HEK293 (cell line): ENCODE data around the gene HLA-DPA1.

Source experiments
- AEBP2 ChIP-seq: fragments of 450-650 bp; formaldehyde crosslinking; IDR thresholded peaks from 2 replicates; pipeline ENCODE4 v1.5.1; 2016; ENCODE audit warnings: missing biosample characterization, missing genetic modification characterization, borderline replicate concordance
- GLI4 ChIP-seq: fragments of 450-650 bp; formaldehyde crosslinking; IDR thresholded peaks from 2 replicates; pipeline ENCODE4 v1.5.1; 2016; ENCODE audit warnings: missing biosample characterization, missing genetic modification characterization
- GLIS2 ChIP-seq: fragments of 450-650 bp; formaldehyde crosslinking; IDR thresholded peaks from 2 replicates; pipeline ENCODE4 v1.5.1; 2016; ENCODE audit warnings: missing biosample characterization, missing genetic modification characterization
- KLF9 ChIP-seq: fragments of 450-650 bp; formaldehyde crosslinking; IDR thresholded peaks from 2 replicates; pipeline ENCODE4 v1.5.1; 2016; ENCODE audit warnings: missing biosample characterization, missing genetic modification characterization, low read depth
- SP2 ChIP-seq: fragments of 450-650 bp; formaldehyde crosslinking; IDR thresholded peaks from 2 replicates; pipeline ENCODE4 v1.5.1; 2016; ENCODE audit warnings: missing biosample characterization, missing genetic modification characterization
- TRIM28 ChIP-seq: IDR thresholded peaks from 2 replicates; pipeline ENCODE4 v1.6.1; 2011; ENCODE audit warnings: low read length, control low read depth, borderline replicate concordance
- TSHZ1 ChIP-seq: fragments of 450-650 bp; formaldehyde crosslinking; IDR thresholded peaks from 2 replicates; pipeline ENCODE4 v1.5.1; 2016; ENCODE audit warnings: missing biosample characterization, missing genetic modification characterization, borderline replicate concordance
- YY1 ChIP-seq: fragments of 450-650 bp; formaldehyde crosslinking; IDR thresholded peaks from 2 replicates; pipeline ENCODE4 v1.5.1; 2018; ENCODE audit warnings: missing biosample characterization, missing genetic modification characterization
- ZBTB17 ChIP-seq: fragments of 450-650 bp; formaldehyde crosslinking; IDR thresholded peaks from 2 replicates; pipeline ENCODE4 v1.5.1; 2016; ENCODE audit warnings: missing biosample characterization, missing genetic modification characterization
- ZBTB48 ChIP-seq: fragments of 450-650 bp; formaldehyde crosslinking; IDR thresholded peaks from 2 replicates; pipeline ENCODE4 v1.5.1; 2016; ENCODE audit warnings: missing biosample characterization, missing genetic modification characterization
- ZNF148 ChIP-seq: fragments of 450-650 bp; formaldehyde crosslinking; IDR thresholded peaks from 2 replicates; pipeline ENCODE4 v1.5.0; 2017; ENCODE audit warnings: missing biosample characterization, missing genetic modification characterization, borderline replicate concordance
- ZNF169 ChIP-seq: fragments of 450-650 bp; formaldehyde crosslinking; IDR thresholded peaks from 2 replicates; pipeline ENCODE4 v1.5.1; 2016; ENCODE audit warnings: missing biosample characterization, missing genetic modification characterization
- ZNF248 ChIP-seq: fragments of 450-650 bp; formaldehyde crosslinking; IDR thresholded peaks from 2 replicates; pipeline ENCODE4 v1.5.1; 2017; ENCODE audit warnings: missing biosample characterization, missing genetic modification characterization
- ZNF280C ChIP-seq: fragments of 450-650 bp; formaldehyde crosslinking; IDR thresholded peaks from 2 replicates; pipeline ENCODE4 v1.5.1; 2016; ENCODE audit warnings: missing biosample characterization, missing genetic modification characterization
- ZNF37A ChIP-seq: fragments of 450-650 bp; IDR thresholded peaks from 2 replicates; pipeline ENCODE4 v1.5.1; 2018; ENCODE audit warnings: missing biosample characterization, missing genetic modification characterization
- ZNF398 ChIP-seq: fragments of 450-650 bp; formaldehyde crosslinking; IDR thresholded peaks from 2 replicates; pipeline ENCODE4 v1.5.1; 2017; ENCODE audit warnings: missing biosample characterization, missing genetic modification characterization
- ZNF416 ChIP-seq: fragments of 450-650 bp; formaldehyde crosslinking; IDR thresholded peaks from 2 replicates; pipeline ENCODE4 v1.5.1; 2016; ENCODE audit warnings: missing biosample characterization, missing genetic modification characterization
- ZNF423 ChIP-seq: fragments of 450-650 bp; formaldehyde crosslinking; IDR thresholded peaks from 2 replicates; pipeline ENCODE4 v1.5.1; 2016; ENCODE audit warnings: missing biosample characterization, missing genetic modification characterization
- ZNF521 ChIP-seq: fragments of 450-650 bp; formaldehyde crosslinking; IDR thresholded peaks from 2 replicates; pipeline ENCODE4 v1.5.1; 2017; ENCODE audit warnings: missing biosample characterization, mild to moderate bottlenecking, missing genetic modification characterization
- ZNF544 ChIP-seq: fragments of 450-650 bp; formaldehyde crosslinking; IDR thresholded peaks from 2 replicates; pipeline ENCODE4 v1.5.0; 2017; ENCODE audit warnings: missing biosample characterization, missing genetic modification characterization
- ZNF571 ChIP-seq: fragments of 450-650 bp; formaldehyde crosslinking; IDR thresholded peaks from 2 replicates; pipeline ENCODE4 v1.5.0; 2017; ENCODE audit warnings: missing biosample characterization, missing genetic modification characterization
- ZNF645 ChIP-seq: fragments of 450-650 bp; formaldehyde crosslinking; IDR thresholded peaks from 2 replicates; pipeline ENCODE4; 2016; ENCODE audit warnings: missing biosample characterization, missing genetic modification characterization
- ZNF654 ChIP-seq: fragments of 450-650 bp; formaldehyde crosslinking; IDR thresholded peaks from 2 replicates; pipeline ENCODE4 v1.5.1; 2016; ENCODE audit warnings: low read depth, missing biosample characterization, missing genetic modification characterization

The HLA-DPA1 gene

GRCh38 chr6:33080127-33081089 is 7.0 kb upstream of the HLA-DPA1 start (continued):
- TF ChIP-seq AEBP2 (tag by site-specific recombination), result no peak
- TF ChIP-seq SP2 (tag by site-specific recombination), result peak; percentile 85
- TF ChIP-seq GLIS2 (tag by site-specific recombination), result peak; percentile 72; the same call in 1 of the 2 replicates
- no peak for TF ChIP-seq YY1 (tag by site-specific recombination)
- no peak for TF ChIP-seq ZNF645 (tag by site-specific recombination)
- no peak for TF ChIP-seq ZNF37A (tag by site-specific recombination)
- no peak for TF ChIP-seq ZNF248 (tag by site-specific recombination)
- TF ChIP-seq ZNF169, result no peak
- TF ChIP-seq ZNF148 (tag by site-specific recombination), result no peak
- peak; percentile 74 for TF ChIP-seq ZBTB17 (tag by site-specific recombination)
- no peak for TF ChIP-seq ZNF416 (tag by site-specific recombination)
- TF ChIP-seq ZNF280C, result no peak
- TF ChIP-seq ZNF398 (tag by site-specific recombination), result no peak; the same call in none of the 2 replicates
- TF ChIP-seq GLI4 (tag by site-specific recombination), result no peak; the same call in 1 of the 2 replicates
- no peak for TF ChIP-seq ZNF571 (tag by site-specific recombination)
- TF ChIP-seq ZNF544 (tag by site-specific recombination), result no peak
- no peak for TF ChIP-seq ZNF423 (tag by site-specific recombination)
- peak; percentile 76 for TF ChIP-seq ZBTB48
- TF ChIP-seq ZNF654 (tag by site-specific recombination), result no peak
- peak; percentile 19; the same call in 1 of the 2 replicates for TF ChIP-seq KLF9 (tag by site-specific recombination)
- peak; percentile 76 for TF ChIP-seq TSHZ1 (tag by site-specific recombination)
- TF ChIP-seq ZNF521 (tag by site-specific recombination), result no peak
- TF ChIP-seq TRIM28, result no peak
